ENCODE results near the gene VWA2. TPM values are rescaled to one million over a fixed set of nuclear protein-coding genes. Genes with fewer than 3 reads are reported as not detected.

The VWA2 gene
- total and polyA plus RNA-seq, 2 donors from 2014 or later: 0.17 to 6.5 TPM

DNA sequence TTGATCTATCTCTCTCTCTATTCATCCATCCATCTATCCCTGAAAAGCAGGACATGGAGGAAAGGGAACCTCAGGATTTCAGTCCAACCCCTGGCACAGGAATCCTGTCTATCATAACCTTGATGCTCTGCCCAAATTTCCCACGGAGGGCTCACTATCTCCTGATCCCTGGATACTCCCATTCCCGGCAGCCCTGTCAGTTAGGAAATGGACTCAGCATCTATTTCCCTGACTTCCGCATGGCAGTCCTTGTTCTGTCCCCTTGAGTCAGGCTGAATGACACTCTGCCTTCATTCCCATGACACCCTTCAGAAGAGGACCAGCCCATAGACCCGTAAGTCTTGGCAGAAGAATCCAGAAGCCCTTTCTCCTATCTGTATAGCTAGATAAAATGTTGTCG is 77.7 kb downstream of the VWA2 start:
- DNase-seq: no peak
- no peak overlapping the region for H3K4me3 ChIP-seq (ENCODE audit: low read length in 3 of 3)

DNA sequence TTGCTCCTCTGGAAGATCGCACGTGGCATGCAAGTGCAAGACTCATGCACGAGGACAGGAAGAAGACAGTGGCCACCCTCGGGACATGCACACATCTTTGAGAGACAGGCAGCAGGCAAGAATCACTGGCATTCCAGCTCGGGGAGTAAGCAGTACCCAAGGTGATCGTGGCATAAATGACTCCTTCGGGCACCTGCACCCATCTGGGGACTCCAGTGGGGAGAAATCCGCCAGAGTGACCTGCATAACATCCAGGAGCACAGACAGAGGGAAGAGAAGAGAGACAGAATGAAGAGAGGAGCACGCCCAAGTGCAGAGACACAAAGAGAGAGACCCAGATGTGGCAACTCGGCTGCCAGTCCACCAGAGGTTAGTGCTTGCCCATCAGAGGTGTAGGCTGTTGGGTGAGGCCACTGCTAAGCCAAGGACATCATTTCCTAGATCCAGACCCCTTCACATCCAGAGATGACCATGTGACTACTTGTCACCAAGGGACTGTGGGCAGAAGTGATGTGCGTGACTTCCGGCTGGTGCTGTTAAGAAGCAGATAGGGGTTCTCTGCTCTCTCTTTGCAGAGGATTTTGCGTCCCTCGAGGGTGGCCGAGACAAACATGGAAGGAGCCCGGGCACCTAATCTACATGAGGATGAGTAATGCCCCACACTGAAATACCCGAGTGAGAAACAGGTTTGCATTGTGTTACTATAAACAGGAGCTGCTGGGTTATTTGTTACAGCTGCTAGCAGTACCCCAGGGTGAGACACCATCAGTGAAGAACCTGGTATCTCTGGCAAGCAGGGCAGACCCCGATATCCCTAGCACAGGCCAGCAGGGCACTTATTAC is 80.6 kb downstream of the VWA2 start:
- no peak overlapping the region for H3K4me3 ChIP-seq (ENCODE audit: low read length in 3 of 3)
- no peaks in the 10 kb centered on the region for H3K27me3 ChIP-seq (ENCODE audit: control insufficient read depth, insufficient read depth, low read length)
- no peaks in the 10 kb centered on the region for H3K9me3 ChIP-seq (ENCODE audit: control insufficient read depth in 2 of 3, insufficient read depth in 1 of 3, low read length in 3 of 3)
- intact Hi-C loops (cut with DNase I): no loop called here
- DNase-seq: no peak
- TF ChIP-seq, protein P1, sequence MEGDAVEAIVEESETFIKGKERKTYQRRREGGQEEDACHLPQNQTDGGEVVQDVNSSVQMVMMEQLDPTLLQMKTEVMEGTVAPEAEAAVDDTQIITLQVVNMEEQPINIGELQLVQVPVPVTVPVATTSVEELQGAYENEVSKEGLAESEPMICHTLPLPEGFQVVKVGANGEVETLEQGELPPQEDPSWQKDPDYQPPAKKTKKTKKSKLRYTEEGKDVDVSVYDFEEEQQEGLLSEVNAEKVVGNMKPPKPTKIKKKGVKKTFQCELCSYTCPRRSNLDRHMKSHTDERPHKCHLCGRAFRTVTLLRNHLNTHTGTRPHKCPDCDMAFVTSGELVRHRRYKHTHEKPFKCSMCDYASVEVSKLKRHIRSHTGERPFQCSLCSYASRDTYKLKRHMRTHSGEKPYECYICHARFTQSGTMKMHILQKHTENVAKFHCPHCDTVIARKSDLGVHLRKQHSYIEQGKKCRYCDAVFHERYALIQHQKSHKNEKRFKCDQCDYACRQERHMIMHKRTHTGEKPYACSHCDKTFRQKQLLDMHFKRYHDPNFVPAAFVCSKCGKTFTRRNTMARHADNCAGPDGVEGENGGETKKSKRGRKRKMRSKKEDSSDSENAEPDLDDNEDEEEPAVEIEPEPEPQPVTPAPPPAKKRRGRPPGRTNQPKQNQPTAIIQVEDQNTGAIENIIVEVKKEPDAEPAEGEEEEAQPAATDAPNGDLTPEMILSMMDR (IDR thresholded peaks at IDR 0.05; ENCODE audit: borderline replicate concordance, extremely low read depth, insufficient read depth): no peak
- peaks cover 0 to 9% (median 0%) of the 10 kb centered on the region in 3 donors for H3K36me3 ChIP-seq (ENCODE audit: control insufficient read depth in 2 of 3, insufficient read depth in 3 of 3, low read length in 3 of 3)
- H3K9ac ChIP-seq (ENCODE audit: low read length in 3 of 3): no peak overlapping the region
- no peaks in the 10 kb centered on the region for H3K4me1 ChIP-seq (ENCODE audit: control insufficient read depth in 2 of 3, insufficient read depth in 2 of 3, low read depth in 1 of 3, low read length in 3 of 3)
- FAIRE-seq: no peak
- no peak overlapping the region for H3K27ac ChIP-seq (ENCODE audit: low read depth in 2 of 2, low read length in 2 of 2)

More for the DNA sequence above, 77.7 kb downstream of the VWA2 start:
- intact Hi-C loops (cut with DNase I): no loop called here
- Histone ChIP-seq H3K27me3 (ENCODE audit: control insufficient read depth, insufficient read depth, low read length) (no peaks in the 10 kb centered on the region), H3K9me3 (ENCODE audit: control insufficient read depth in 2 of 3, insufficient read depth in 1 of 3, low read length in 3 of 3) (peaks cover 0 to 5% (median 0%) of the 10 kb centered on the region in 3 donors), H3K9ac (ENCODE audit: low read length in 3 of 3) (no peak overlapping the region), H3K27ac (ENCODE audit: low read depth in 2 of 2, low read length in 2 of 2) (no peak overlapping the region), H3K4me1 (ENCODE audit: control insufficient read depth in 2 of 3, insufficient read depth in 2 of 3, low read depth in 1 of 3, low read length in 3 of 3) (no peaks in the 10 kb centered on the region), H3K36me3 (ENCODE audit: control insufficient read depth in 2 of 3, insufficient read depth in 3 of 3, low read length in 3 of 3) (peaks cover 0 to 5% (median 2%) of the 10 kb centered on the region in 3 donors)
- TF ChIP-seq, protein P1 (IDR thresholded peaks at IDR 0.05; ENCODE audit: borderline replicate concordance, extremely low read depth, insufficient read depth): no peak
- FAIRE-seq: no peak

DNA sequence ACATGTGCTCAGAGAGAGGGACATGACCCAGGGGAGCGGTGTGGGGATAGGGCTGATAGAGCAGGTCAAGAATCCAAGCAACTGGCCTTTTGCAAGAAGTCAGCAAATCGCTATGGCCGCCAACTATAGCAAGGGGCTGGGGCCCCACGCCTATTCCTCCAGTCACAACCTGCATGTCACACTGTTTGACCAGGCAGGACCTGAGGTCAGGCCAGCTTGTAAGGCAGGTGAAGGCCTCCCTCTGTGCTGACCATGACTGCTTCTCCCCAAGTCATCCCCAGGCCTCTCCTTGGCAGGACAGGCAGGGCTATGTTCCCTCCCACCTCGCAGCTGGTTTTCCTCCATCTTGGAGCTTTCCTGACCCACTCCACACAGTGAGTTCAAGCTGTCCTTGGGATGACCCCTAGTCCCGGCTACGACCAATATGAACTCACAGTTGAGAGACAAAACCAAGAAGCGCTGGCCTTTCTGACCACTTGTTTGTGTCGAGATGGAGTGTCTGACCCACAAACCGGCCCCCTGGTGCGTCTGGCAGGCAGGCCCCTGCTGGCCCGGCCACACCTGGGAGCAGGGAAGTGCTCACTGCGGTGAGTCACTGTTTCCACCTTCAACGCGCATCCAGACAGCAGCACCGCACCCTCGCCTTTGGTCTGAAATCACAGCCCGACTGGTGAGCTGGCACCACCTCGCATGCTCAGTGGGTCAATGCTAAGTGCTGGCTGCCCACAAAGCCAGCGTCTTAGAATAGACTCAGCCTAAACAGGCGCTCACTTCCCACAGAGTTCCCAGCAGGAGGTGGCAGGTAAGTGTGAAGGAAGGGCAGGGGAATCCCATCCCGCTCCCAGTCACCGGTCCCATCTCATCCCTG is 81.4 kb downstream of the VWA2 start:
- FAIRE-seq: no peak
- Histone ChIP-seq H3K36me3 (ENCODE audit: control insufficient read depth in 2 of 3, insufficient read depth in 3 of 3, low read length in 3 of 3) (peaks cover 0 to 11% (median 0%) of the 10 kb centered on the region in 3 donors), H3K27me3 (ENCODE audit: control insufficient read depth, insufficient read depth, low read length) (no peaks in the 10 kb centered on the region), H3K4me1 (ENCODE audit: control insufficient read depth in 2 of 3, insufficient read depth in 2 of 3, low read depth in 1 of 3, low read length in 3 of 3) (no peaks in the 10 kb centered on the region), H3K9me3 (ENCODE audit: control insufficient read depth in 2 of 3, insufficient read depth in 1 of 3, low read length in 3 of 3) (no peaks in the 10 kb centered on the region), H3K9ac (ENCODE audit: low read length in 3 of 3) (no peak overlapping the region), H3K4me3 (ENCODE audit: low read length in 3 of 3) (no peak overlapping the region), H3K27ac (ENCODE audit: low read depth in 2 of 2, low read length in 2 of 2) (no peak overlapping the region)
- peak in 1 of 5 donors; percentile 39 for DNase-seq
- TF ChIP-seq, protein P1 (IDR thresholded peaks at IDR 0.05; ENCODE audit: borderline replicate concordance, extremely low read depth, insufficient read depth): no peak
- intact Hi-C loops (cut with DNase I): no loop called here
